Neuronal stem cell (in vitro differentiated cells): ENCODE measurements around the gene CCDC93.

Experiments used
- DNase-seq: peaks from one replicate; pipeline ENCODE4 v3.0.0-alpha.2; 2013; ENCODE audit warnings: low spot score
- H2AFZ ChIP-seq: one replicate; pipeline ENCODE4 v1.6.1; 2013; ENCODE audit warnings: mild to moderate bottlenecking, low read length, inconsistent platforms
- H2AK5ac ChIP-seq: 2 replicates; pipeline ENCODE4 v1.6.1; 2013; ENCODE audit warnings: low read depth, mild to moderate bottlenecking, inconsistent platforms, low read length, moderate library complexity, mixed read lengths
- H2BK120ac ChIP-seq: 2 replicates; pipeline ENCODE4 v1.6.1; 2013; ENCODE audit warnings: low read depth, mild to moderate bottlenecking, inconsistent platforms, low read length, moderate library complexity, mixed read lengths
- H2BK12ac ChIP-seq: one replicate; pipeline ENCODE4 v1.6.1; 2013; ENCODE audit warnings: low read length, inconsistent platforms
- H2BK15ac ChIP-seq: 2 replicates; pipeline ENCODE4 v1.6.1; 2013; ENCODE audit warnings: mild to moderate bottlenecking, low read length, inconsistent platforms, mixed read lengths
- H2BK5ac ChIP-seq: one replicate; pipeline ENCODE4 v1.6.1; 2013; ENCODE audit warnings: inconsistent platforms, mild to moderate bottlenecking, low read length, moderate library complexity
- H3K14ac ChIP-seq: one replicate; pipeline ENCODE4 v1.6.1; 2013; ENCODE audit warnings: low read length, inconsistent platforms
- H3K18ac ChIP-seq: 2 replicates; pipeline ENCODE4 v1.6.1; 2013; ENCODE audit warnings: low read length, inconsistent platforms
- H3K23ac ChIP-seq: 2 replicates; pipeline ENCODE4 v1.6.1; 2013; ENCODE audit warnings: low read depth, mild to moderate bottlenecking, mixed read lengths, low read length, inconsistent platforms; ENCODE audit not compliant: poor library complexity
- H3K27ac ChIP-seq: replicated peaks from 3 replicates; pipeline ENCODE4 v1.5.1; 2013; ENCODE audit warnings: low read length, inconsistent platforms
- H3K27me3 ChIP-seq, 3 experiments: 2 replicates each; pipeline ENCODE4 v1.6.1; 2013; ENCODE audit warnings: low read length in 3 of 3, mild to moderate bottlenecking in 2 of 3, inconsistent platforms in 1 of 3, low read depth in 1 of 3, mixed read lengths in 1 of 3, moderate library complexity in 1 of 3; ENCODE audit not compliant: control insufficient read depth in 3 of 3, insufficient read depth in 3 of 3
- H3K36me3 ChIP-seq, 2 donors: replicated peaks in 1 of 2; 2 replicates each; pipeline ENCODE4 v1.6.1; 2013; ENCODE audit warnings: low read length in 2 of 2; ENCODE audit not compliant: control insufficient read depth in 2 of 2, insufficient read depth in 2 of 2
- H3K4ac ChIP-seq: 2 replicates; pipeline ENCODE4 v1.6.1; 2013; ENCODE audit warnings: inconsistent platforms, mild to moderate bottlenecking, low read length, moderate library complexity
- H3K4me1 ChIP-seq, 2 donors: 1 replicate in 1 of 2; 2 replicates in 1 of 2; pipeline ENCODE4 v1.6.1; 2013; ENCODE audit warnings: low read length in 2 of 2, low read depth in 1 of 2; ENCODE audit not compliant: control insufficient read depth in 2 of 2, insufficient read depth in 1 of 2
- H3K4me2 ChIP-seq: one replicate; pipeline ENCODE4 v1.6.1; 2013; ENCODE audit warnings: mild to moderate bottlenecking, low read length, inconsistent platforms; ENCODE audit not compliant: insufficient read depth, poor library complexity, severe bottlenecking
- H3K4me3 ChIP-seq, 2 donors: 2 replicates each; pipeline ENCODE4 v1.5.1; 2013; ENCODE audit warnings: low read length in 2 of 2, mild to moderate bottlenecking in 2 of 2, inconsistent platforms in 1 of 2, moderate library complexity in 1 of 2
- H3K79me1 ChIP-seq: one replicate; pipeline ENCODE4 v1.6.1; 2013; ENCODE audit warnings: low read depth, mild to moderate bottlenecking, inconsistent platforms, low read length, moderate library complexity
- H3K9ac ChIP-seq: one replicate; pipeline ENCODE4 v1.6.1; 2013; ENCODE audit warnings: mild to moderate bottlenecking, low read depth, low read length, inconsistent platforms; ENCODE audit not compliant: poor library complexity
- H3K9me3 ChIP-seq, 2 donors: replicated peaks in 1 of 2; 2 replicates each; pipeline versions ENCODE3 to v1.6.1; 2013; ENCODE audit warnings: low read length in 2 of 2, mild to moderate bottlenecking in 2 of 2, inconsistent platforms in 1 of 2, low read depth in 1 of 2, mixed read lengths in 1 of 2, moderate library complexity in 1 of 2; ENCODE audit not compliant: control insufficient read depth in 2 of 2, insufficient read depth in 1 of 2
- H4K8ac ChIP-seq: one replicate; pipeline ENCODE4 v1.6.1; 2013; ENCODE audit warnings: low read depth, mild to moderate bottlenecking, inconsistent platforms, low read length, moderate library complexity
- H4K91ac ChIP-seq: one replicate; pipeline ENCODE4 v1.6.1; 2013; ENCODE audit warnings: low read length, low read depth, mild to moderate bottlenecking, inconsistent platforms; ENCODE audit not compliant: poor library complexity
- WGBS, 2 donors: extraction: QIAGEN DNeasy Blood & Tissue Kit; methylation state at CpG; one replicate each; pipeline ENCODE4 v1.1.7; 2013; ENCODE audit warnings: missing lambda C conversion rate in 2 of 2, mixed read lengths in 1 of 2; ENCODE audit not compliant: insufficient read length in 2 of 2, insufficient replicate concordance in 1 of 2; ENCODE audit errors: extremely low coverage in 2 of 2; 5-methylcytosine and 5-hydroxymethylcytosine counted together

The CCDC93 gene

GRCh38 chr2:117976581-117976980 lies 37.3 kb downstream of the CCDC93 start:
- Histone ChIP-seq H3K4me2 (no peak overlapping the region), H3K4me3 (no peak overlapping the region)
- no CpG with 5 or more reads among the region's 3 CpGs for WGBS, 2 donors

GRCh38 chr2:117973498-117974082 lies 40.3 kb downstream of the CCDC93 start:
- no peaks in the 10 kb centered on the region for H3K4me1 ChIP-seq
- H2BK5ac ChIP-seq = no peak overlapping the region
- no peaks in the 10 kb centered on the region for H3K9me3 ChIP-seq
- no peak overlapping the region for H2AK5ac ChIP-seq
- H3K9ac ChIP-seq = no peak overlapping the region
- no peaks in the 10 kb centered on the region for H3K27me3 ChIP-seq
- DNase-seq = no peak
- no peak overlapping the region for H2AFZ ChIP-seq
- no peak overlapping the region for H3K27ac ChIP-seq
- no peak overlapping the region for H2BK12ac ChIP-seq
- no peak overlapping the region for H4K91ac ChIP-seq
- no peak overlapping the region for H3K23ac ChIP-seq
- no peak overlapping the region for H2BK15ac ChIP-seq
- no peak overlapping the region for H3K4me3 ChIP-seq
- no peak overlapping the region for H3K14ac ChIP-seq
- no peak overlapping the region for H4K8ac ChIP-seq
- H3K79me1 ChIP-seq = no peaks in the 10 kb centered on the region
- H3K36me3 ChIP-seq = peaks cover 6 to 77% of the 10 kb centered on the region in 2 donors
- no peak overlapping the region for H3K4ac ChIP-seq
- no peak overlapping the region for H3K18ac ChIP-seq
- no CpG with 5 or more reads among the region's 9 CpGs for WGBS, 2 donors
- H2BK120ac ChIP-seq = no peak overlapping the region
- H3K4me2 ChIP-seq = no peak overlapping the region

More at GRCh38 chr2:117976581-117976980, 37.3 kb downstream of the CCDC93 start:
- Histone ChIP-seq H4K8ac (no peak overlapping the region), H2BK5ac (no peak overlapping the region), H3K14ac (no peak overlapping the region), H3K18ac (no peak overlapping the region), H3K27ac (no peak overlapping the region), H3K23ac (no peak overlapping the region), H2BK120ac (no peak overlapping the region), H3K4ac (no peak overlapping the region), H3K4me1 (peaks cover 0 to 2% of the 10 kb centered on the region in 2 donors), H3K79me1 (no peaks in the 10 kb centered on the region), H2AFZ (no peak overlapping the region), H3K9ac (no peak overlapping the region), H2BK15ac (no peak overlapping the region), H3K27me3 (no peaks in the 10 kb centered on the region), H2AK5ac (no peak overlapping the region), H2BK12ac (no peak overlapping the region), H3K36me3 (peaks cover 6 to 75% of the 10 kb centered on the region in 2 donors), H3K9me3 (no peaks in the 10 kb centered on the region), H4K91ac (no peak overlapping the region)
- no peak for DNase-seq

- Histone ChIP-seq H3K4me3 (no peak overlapping the region), H3K4ac (no peak overlapping the region), H2BK12ac (no peak overlapping the region), H3K4me1 (no peaks in the 10 kb centered on the region), H3K23ac (no peak overlapping the region), H4K91ac (no peak overlapping the region), H3K79me1 (no peaks in the 10 kb centered on the region), H3K27ac (no peak overlapping the region), H3K4me2 (no peak overlapping the region), H2AFZ (no peak overlapping the region), H4K8ac (no peak overlapping the region), H3K36me3 (peaks cover 5 to 70% of the 10 kb centered on the region in 2 donors), H2BK120ac (no peak overlapping the region), H3K14ac (no peak overlapping the region), H2BK5ac (no peak overlapping the region), H3K18ac (no peak overlapping the region), H2AK5ac (no peak overlapping the region), H3K9me3 (no peaks in the 10 kb centered on the region), H3K9ac (no peak overlapping the region), H3K27me3 (no peaks in the 10 kb centered on the region), H2BK15ac (no peak overlapping the region)
- WGBS, 2 donors = no CpG with 5 or more reads among the region's 6 CpGs
- no peak for DNase-seq
Measured at GRCh38 chr2:117972476-117973123, 41.3 kb downstream of the CCDC93 start.

- H3K36me3 ChIP-seq = peaks cover 0 to 50% of the 10 kb centered on the region in 2 donors
- no peaks in the 10 kb centered on the region for H3K9me3 ChIP-seq
- H3K14ac ChIP-seq = no peak overlapping the region
Measured at GRCh38 chr2:117968722-117969121, 45.1 kb downstream of the CCDC93 start.

More at GRCh38 chr2:117968722-117969121, 45.1 kb downstream of the CCDC93 start:
- H3K79me1 ChIP-seq = no peaks in the 10 kb centered on the region
- no peak overlapping the region for H4K91ac ChIP-seq
- no peak overlapping the region for H3K4me3 ChIP-seq
- H2AFZ ChIP-seq = no peak overlapping the region
- no peak for DNase-seq
- H4K8ac ChIP-seq = no peak overlapping the region
- no CpG with 5 or more reads among the region's 2 CpGs for WGBS, 2 donors
- no peak overlapping the region for H2BK15ac ChIP-seq
- H3K4ac ChIP-seq = no peak overlapping the region
- H2BK120ac ChIP-seq = no peak overlapping the region
- H3K27ac ChIP-seq = no peak overlapping the region
- no peak overlapping the region for H2AK5ac ChIP-seq
- H2BK5ac ChIP-seq = no peak overlapping the region
- no peak overlapping the region for H3K23ac ChIP-seq
- H2BK12ac ChIP-seq = no peak overlapping the region
- no peak overlapping the region for H3K9ac ChIP-seq
- peaks cover 0 to 3% of the 10 kb centered on the region in 2 donors for H3K4me1 ChIP-seq
- H3K27me3 ChIP-seq = no peaks in the 10 kb centered on the region
- H3K4me2 ChIP-seq = no peak overlapping the region
- no peak overlapping the region for H3K18ac ChIP-seq
